ENCODE measurements around the gene NKX6-2. TPM values are rescaled to one million over a fixed set of nuclear protein-coding genes. Genes with fewer than 3 reads are reported as not detected.

Gene NKX6-2
- total and polyA plus RNA-seq, 2 of the 8 experiments (the other 6 are each of a cell fraction or from before 2014, with no cell fraction given), result 0.06 TPM; not detected in 1

DNA sequence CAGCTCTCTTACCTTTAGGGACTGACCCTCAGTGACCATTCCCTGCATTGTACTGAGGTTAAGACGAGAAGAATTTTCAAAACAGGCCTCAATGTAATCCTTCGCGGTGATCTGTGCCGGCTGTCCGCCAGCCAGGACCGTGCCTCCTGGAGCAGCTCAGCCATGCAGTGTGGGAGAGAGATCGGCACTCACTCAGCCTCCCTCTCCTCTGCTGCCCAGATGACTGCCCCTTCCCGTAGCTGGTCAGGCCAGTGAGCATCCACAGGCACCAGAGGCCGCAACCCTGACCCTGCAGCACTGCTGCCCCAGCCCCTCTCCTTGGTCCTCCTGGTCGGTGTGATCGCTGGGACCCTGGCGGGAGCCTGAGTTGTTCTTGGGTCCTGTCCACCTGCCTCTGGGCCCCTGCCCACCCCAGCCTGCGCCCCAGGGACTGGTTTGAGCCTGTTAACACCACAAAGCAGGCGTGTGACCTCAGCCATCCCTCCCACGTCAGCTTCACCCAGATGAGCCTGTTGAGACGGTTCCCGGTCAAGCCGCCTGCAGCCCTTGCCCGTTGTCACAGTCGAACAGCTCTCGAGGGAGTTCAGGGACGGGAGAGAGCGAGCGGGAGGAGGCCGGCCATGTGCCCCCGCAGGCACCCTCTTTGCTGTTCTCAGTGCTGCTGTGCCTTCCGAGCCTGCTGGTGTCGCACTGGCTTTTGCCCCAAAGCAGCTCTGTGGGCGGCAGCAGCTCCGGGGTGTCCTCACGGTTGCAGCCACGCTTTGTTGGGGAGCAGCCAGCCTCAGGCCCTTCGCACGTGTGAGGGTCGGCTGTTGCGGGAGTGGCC, 37.2 kb downstream of the NKX6-2 start:
- Histone ChIP-seq H3K4me1 (replicated peaks in 1 of 4; ENCODE audit: control insufficient read depth in 3 of 4, insufficient read depth in 4 of 4, low read length in 3 of 4) (peaks cover 0 to 18% (median 4%) of the 10 kb centered on the region in 4 experiments; a peak in 6 of 7 replicates), H3K36me3 (ENCODE audit: control insufficient read depth in 2 of 4, insufficient read depth in 4 of 4, low read length in 3 of 4) (no peaks in the 10 kb centered on the region), H2BK5ac (ENCODE audit: low read depth, low read length) (peak overlapping the region; percentile 60), H3K4ac (replicated peaks; ENCODE audit: insufficient read length, low read depth, low read length) (no peak overlapping the region), H4K91ac (replicated peaks; ENCODE audit: insufficient read length, low read length) (peak overlapping the region; percentile 25), H3K4me3 (ENCODE audit: extremely low read depth in 1 of 4, insufficient read depth in 2 of 4, low read depth in 3 of 4, low read length in 4 of 4) (no peak overlapping the region), H3K4me2 (ENCODE audit: insufficient read depth in 1 of 2, low read depth in 2 of 2, low read length in 2 of 2) (no peak overlapping the region), H2AFZ (ENCODE audit: low read length) (no peak overlapping the region), H3K79me1 (ENCODE audit: low read depth, low read length) (no peaks in the 10 kb centered on the region; the same call in 1 of the 2 replicates), H3K23me2 (ENCODE audit: low read depth, low read length) (no peaks in the 10 kb centered on the region), H4K8ac (ENCODE audit: extremely low read depth, insufficient read depth, low read length) (peak overlapping the region; percentile 25), H3K56ac (replicated peaks; ENCODE audit: insufficient read length, low read depth, low read length) (no peak overlapping the region), H3K9ac (replicated peaks in 1 of 4; ENCODE audit: extremely low read depth in 1 of 4, low read depth in 3 of 4, low read length in 3 of 4) (no peak overlapping the region), H4K5ac (ENCODE audit: insufficient read length, low read depth, low read length) (no peak overlapping the region), H3K27ac (ENCODE audit: low read depth, low read length) (no peak overlapping the region; the same call in 1 of the 2 replicates), H3K9me3 (ENCODE audit: insufficient read depth in 2 of 2, low read depth in 1 of 2, low read length in 1 of 2) (no peaks in the 10 kb centered on the region), H4K20me1 (replicated peaks in 1 of 2; ENCODE audit: control insufficient read depth in 1 of 2, insufficient read depth in 2 of 2, low read length in 2 of 2) (peaks cover 0 to 1% of the 10 kb centered on the region in 2 experiments), H3K27me3 (replicated peaks in 1 of 4; ENCODE audit: control insufficient read depth in 3 of 4, extremely low read depth in 1 of 4, insufficient read depth in 3 of 4, low read length in 3 of 4) (no peaks in the 10 kb centered on the region), H3K18ac (ENCODE audit: extremely low read depth, low read length) (peak overlapping the region; percentile 48), H2BK12ac (ENCODE audit: low read depth, low read length) (peak overlapping the region; percentile 84; the same call in 1 of the 2 replicates), H2BK120ac (replicated peaks; ENCODE audit: low read depth, low read length) (no peak overlapping the region), H2AK5ac (ENCODE audit: low read depth, low read length) (0 out of 2 replicates have a peak overlapping the region, but pooled peaks have one; percentile 53), H3K79me2 (ENCODE audit: control insufficient read depth in 1 of 2, insufficient read depth in 2 of 2, low read length in 2 of 2) (no peaks in the 10 kb centered on the region), H3K23ac (ENCODE audit: insufficient read length) (no peak overlapping the region), H2BK20ac (ENCODE audit: low read length) (0 out of 2 replicates have a peak overlapping the region, but pooled peaks have one; percentile 21), H2BK15ac (ENCODE audit: low read length) (no peak overlapping the region; the same call in 1 of the 2 replicates), H3K14ac (ENCODE audit: insufficient read length) (no peak overlapping the region)
- ChIA-PET POLR2A (ENCODE audit: partially characterized antibody) (interaction anchor here (1.8 kb wide), 1 partner anchor 10 kb away, joined by 4 read pairs; no protein-coding TSS in a partner anchor), CTCF (ENCODE audit: partially characterized antibody) (interaction anchor here (0.7 to 1.8 kb wide), 8 partner anchors 10 to 124 kb away, joined by 3 to 7 read pairs (median 3); no protein-coding TSS in a partner anchor)
- 90% methylated on average over 36 of the region's 36 CpGs; no CpG with 5 or more reads in 1 of the 2 experiments for WGBS, 2 experiments (ENCODE audit: extremely low coverage in 1 of 2, insufficient coverage in 1 of 2, insufficient read length in 1 of 2, insufficient replicate concordance in 2 of 2, low coverage in 1 of 2, low lambda C conversion rate in 2 of 2, missing lambda C conversion rate in 1 of 2)
- TF ChIP-seq CEBPB (IDR thresholded peaks at IDR 0.05; ENCODE audit: low read depth, low read length) (no peak), POLR2A (IDR thresholded peaks at IDR 0.05; ENCODE audit: control extremely low read depth in 1 of 2, low read depth in 2 of 2, low read length in 2 of 2) (no peak), NRF1 (IDR thresholded peaks at IDR 0.05; ENCODE audit: low read depth, low read length) (no peak), JUN (IDR thresholded peaks at IDR 0.05; ENCODE audit: low read depth, low read length) (no peak), POU5F1 (IDR thresholded peaks at IDR 0.05; ENCODE audit: low read depth, low read length) (no peak), EGR1 (IDR thresholded peaks at IDR 0.05; ENCODE audit: borderline replicate concordance, low read depth, low read length) (no peak)
- DNase-seq (ENCODE audit: low read depth in 1 of 2, low spot score in 2 of 2) (no peak), FAIRE-seq (no peak)

Measured in H1 (cell line).